ENCODE data around the gene TC2N.

Gene TC2N

GRCh38 chr14:91867316-91867988 lies at the start of gene TC2N:
TC2N (minus strand) TSS chr14:91867536; CDS start chr14:91813769, 53,767 bp downstream.
- TF ChIP-seq CTCF (IDR thresholded peaks at IDR 0.05; ENCODE audit: borderline replicate concordance, extremely low read depth, low read length, poor library complexity, severe bottlenecking), result no peak
- TF ChIP-seq EZH2 (IDR thresholded peaks at IDR 0.05; ENCODE audit: borderline replicate concordance, low read depth, low read length, severe bottlenecking), result no peak
- H3K4me1 ChIP-seq (ENCODE audit: insufficient read depth, low read length), result peaks cover 81% of the 10 kb centered on the region
- H2AFZ ChIP-seq (ENCODE audit: low read depth, low read length), result peak within 1 kb of the TSS; percentile 21
- peak within 1 kb of the TSS in 1 of 2 experiments; percentile 23; a peak in 1 of 4 replicates for H3K4me3 ChIP-seq (ENCODE audit: low read depth in 1 of 2, low read length in 2 of 2)
- H3K36me3 ChIP-seq (ENCODE audit: insufficient read depth, low read length), result no peaks in the 10 kb centered on the region
- H3K9ac ChIP-seq (ENCODE audit: low read depth, low read length), result peak within 1 kb of the TSS; percentile 34
- ATAC-seq (ENCODE audit: insufficient read depth, low read depth), result peak; percentile 52
- no peaks in the 10 kb centered on the region for H3K79me2 ChIP-seq (ENCODE audit: insufficient read depth, low read length)
- peak; percentile 54 for DNase-seq
- no peaks in the 10 kb centered on the region for H3K27me3 ChIP-seq (ENCODE audit: insufficient read depth, low read length, poor library complexity)
- no peaks in the 10 kb centered on the region for H3K9me3 ChIP-seq (ENCODE audit: insufficient read depth, low read length, severe bottlenecking)
- H3K27ac ChIP-seq (ENCODE audit: low read length), result peak within 1 kb of the TSS; percentile 98
- H3K4me2 ChIP-seq (ENCODE audit: insufficient read depth, low read length), result peak within 1 kb of the TSS; percentile 38
- no peaks in the 10 kb centered on the region for H4K20me1 ChIP-seq (ENCODE audit: insufficient read depth, low read length)

- 0 out of 2 replicates have a peak overlapping the region, but pooled peaks have one; percentile 22 for H2AFZ ChIP-seq (ENCODE audit: low read depth, low read length)
- H3K27me3 ChIP-seq (ENCODE audit: insufficient read depth, low read length, poor library complexity), result no peaks in the 10 kb centered on the region
- no peaks in the 10 kb centered on the region for H3K79me2 ChIP-seq (ENCODE audit: insufficient read depth, low read length)
- H4K20me1 ChIP-seq (ENCODE audit: insufficient read depth, low read length), result no peaks in the 10 kb centered on the region
- no peak overlapping the region for H3K4me2 ChIP-seq (ENCODE audit: insufficient read depth, low read length)
- peaks cover 5% of the 10 kb centered on the region for H3K4me1 ChIP-seq (ENCODE audit: insufficient read depth, low read length)
- H3K36me3 ChIP-seq (ENCODE audit: insufficient read depth, low read length), result no peaks in the 10 kb centered on the region
- TF ChIP-seq EZH2 (IDR thresholded peaks at IDR 0.05; ENCODE audit: borderline replicate concordance, low read depth, low read length, severe bottlenecking) (no peak), CTCF (IDR thresholded peaks at IDR 0.05; ENCODE audit: borderline replicate concordance, extremely low read depth, low read length, poor library complexity, severe bottlenecking) (no peak)
- no peak overlapping the region for H3K9ac ChIP-seq (ENCODE audit: low read depth, low read length)
- no peak overlapping the region for H3K27ac ChIP-seq (ENCODE audit: low read length)
- DNase-seq (no peak), ATAC-seq (ENCODE audit: insufficient read depth, low read depth) (no peak)
- H3K9me3 ChIP-seq (ENCODE audit: insufficient read depth, low read length, severe bottlenecking), result no peaks in the 10 kb centered on the region
- H3K4me3 ChIP-seq (ENCODE audit: low read depth in 1 of 2, low read length in 2 of 2), result no peak overlapping the region
Measured at GRCh38 chr14:91912035-91912434, 44.7 kb upstream of the TC2N start.

- peak; percentile 92 for ATAC-seq (ENCODE audit: insufficient read depth, low read depth)
- H3K4me2 ChIP-seq (ENCODE audit: insufficient read depth, low read length), result no peak overlapping the region
Measured at GRCh38 chr14:91911474-91912032, 44.2 kb upstream of the TC2N start.

More at GRCh38 chr14:91911474-91912032, 44.2 kb upstream of the TC2N start:
- Histone ChIP-seq H3K36me3 (ENCODE audit: insufficient read depth, low read length) (no peaks in the 10 kb centered on the region), H2AFZ (ENCODE audit: low read depth, low read length) (peak overlapping the region; percentile 32), H3K79me2 (ENCODE audit: insufficient read depth, low read length) (no peaks in the 10 kb centered on the region), H3K9ac (ENCODE audit: low read depth, low read length) (no peak overlapping the region), H3K4me3 (ENCODE audit: low read depth in 1 of 2, low read length in 2 of 2) (no peak overlapping the region), H4K20me1 (ENCODE audit: insufficient read depth, low read length) (no peaks in the 10 kb centered on the region), H3K27ac (ENCODE audit: low read length) (no peak overlapping the region), H3K9me3 (ENCODE audit: insufficient read depth, low read length, severe bottlenecking) (no peaks in the 10 kb centered on the region), H3K4me1 (ENCODE audit: insufficient read depth, low read length) (peaks cover 5% of the 10 kb centered on the region), H3K27me3 (ENCODE audit: insufficient read depth, low read length, poor library complexity) (no peaks in the 10 kb centered on the region)
- TF ChIP-seq CTCF (IDR thresholded peaks at IDR 0.05; ENCODE audit: borderline replicate concordance, extremely low read depth, low read length, poor library complexity, severe bottlenecking) (peak; percentile 67), EZH2 (IDR thresholded peaks at IDR 0.05; ENCODE audit: borderline replicate concordance, low read depth, low read length, severe bottlenecking) (no peak)
- DNase-seq, result peak; percentile 56

Data from DND-41 (cell line).